Kidney epithelial cell (primary cell): ENCODE measurements around the gene ABTB2. TPM values are rescaled to one million over a fixed set of nuclear protein-coding genes. Genes with fewer than 3 reads are reported as not detected.

Experiments used
- DNase-seq: peaks from one replicate; pipeline ENCODE4 v3.0.0-alpha.2; 2010; ENCODE audit warnings: low read depth
- H3K27me3 ChIP-seq: 2 replicates; pipeline ENCODE4 v1.6.0; 2011; ENCODE audit warnings: low read length; ENCODE audit not compliant: control insufficient read depth, insufficient read depth
- H3K36me3 ChIP-seq: 2 replicates; pipeline ENCODE4 v1.5.1; 2011; ENCODE audit warnings: low read length; ENCODE audit not compliant: control insufficient read depth, insufficient read depth
- H3K4me3 ChIP-seq: 2 replicates; pipeline ENCODE4 v1.5.1; 2011; ENCODE audit warnings: low read depth, mild to moderate bottlenecking, control low read depth, low read length
- CTCF ChIP-seq: IDR thresholded peaks from 2 replicates; pipeline ENCODE4 v1.5.1; 2011; ENCODE audit warnings: mild to moderate bottlenecking, moderate library complexity, low read length, control low read depth, inconsistent platforms; ENCODE audit not compliant: insufficient read depth, poor library complexity, severe bottlenecking
- total RNA-seq: library from RNA; depleted of rRNA; stranded (reverse); fragments of >200 nt; gene quantifications from 2 replicates; pipeline ENCODE4 v1.2.3, GENCODE V29; 2015

The ABTB2 gene
- total RNA-seq, 1 donor from 2014 or later, result 26.8 TPM

- TF ChIP-seq CTCF, result no peak
Measured at GRCh38 chr11:34261095-34261494, 96.7 kb downstream of the ABTB2 start.

GRCh38 chr11:34260072-34260575 lies 97.7 kb downstream of the ABTB2 start:
- Histone ChIP-seq H3K27me3 (no peaks in the 10 kb centered on the region), H3K4me3 (no peak overlapping the region), H3K36me3 (peaks cover 1% of the 10 kb centered on the region)
- no peak for DNase-seq
- no peak for TF ChIP-seq CTCF

More at GRCh38 chr11:34261095-34261494, 96.7 kb downstream of the ABTB2 start:
- peaks cover 1% of the 10 kb centered on the region for H3K36me3 ChIP-seq
- DNase-seq, result no peak
- no peaks in the 10 kb centered on the region for H3K27me3 ChIP-seq
- H3K4me3 ChIP-seq, result no peak overlapping the region

GRCh38 chr11:34259087-34259486 lies 98.7 kb downstream of the ABTB2 start:
- Histone ChIP-seq H3K36me3 (no peaks in the 10 kb centered on the region), H3K27me3 (no peaks in the 10 kb centered on the region), H3K4me3 (no peak overlapping the region)
- no peak for DNase-seq
- TF ChIP-seq CTCF, result no peak

- DNase-seq, result no peak
- H3K27me3 ChIP-seq, result no peaks in the 10 kb centered on the region
- no peak overlapping the region for H3K4me3 ChIP-seq
- no peaks in the 10 kb centered on the region for H3K36me3 ChIP-seq
- no peak for TF ChIP-seq CTCF
Measured at GRCh38 chr11:34256626-34257025, 101.2 kb downstream of the ABTB2 start.

GRCh38 chr11:34256150-34256549 lies 101.7 kb downstream of the ABTB2 start:
- TF ChIP-seq CTCF, result no peak
- Histone ChIP-seq H3K36me3 (no peaks in the 10 kb centered on the region), H3K27me3 (no peaks in the 10 kb centered on the region), H3K4me3 (no peak overlapping the region)
- no peak for DNase-seq

GRCh38 chr11:34255101-34255500 lies 102.7 kb downstream of the ABTB2 start:
- Histone ChIP-seq H3K4me3 (no peak overlapping the region), H3K36me3 (no peaks in the 10 kb centered on the region), H3K27me3 (no peaks in the 10 kb centered on the region)
- no peak for DNase-seq
- TF ChIP-seq CTCF, result no peak
